ENCODE data around the gene RAN.

DNA sequence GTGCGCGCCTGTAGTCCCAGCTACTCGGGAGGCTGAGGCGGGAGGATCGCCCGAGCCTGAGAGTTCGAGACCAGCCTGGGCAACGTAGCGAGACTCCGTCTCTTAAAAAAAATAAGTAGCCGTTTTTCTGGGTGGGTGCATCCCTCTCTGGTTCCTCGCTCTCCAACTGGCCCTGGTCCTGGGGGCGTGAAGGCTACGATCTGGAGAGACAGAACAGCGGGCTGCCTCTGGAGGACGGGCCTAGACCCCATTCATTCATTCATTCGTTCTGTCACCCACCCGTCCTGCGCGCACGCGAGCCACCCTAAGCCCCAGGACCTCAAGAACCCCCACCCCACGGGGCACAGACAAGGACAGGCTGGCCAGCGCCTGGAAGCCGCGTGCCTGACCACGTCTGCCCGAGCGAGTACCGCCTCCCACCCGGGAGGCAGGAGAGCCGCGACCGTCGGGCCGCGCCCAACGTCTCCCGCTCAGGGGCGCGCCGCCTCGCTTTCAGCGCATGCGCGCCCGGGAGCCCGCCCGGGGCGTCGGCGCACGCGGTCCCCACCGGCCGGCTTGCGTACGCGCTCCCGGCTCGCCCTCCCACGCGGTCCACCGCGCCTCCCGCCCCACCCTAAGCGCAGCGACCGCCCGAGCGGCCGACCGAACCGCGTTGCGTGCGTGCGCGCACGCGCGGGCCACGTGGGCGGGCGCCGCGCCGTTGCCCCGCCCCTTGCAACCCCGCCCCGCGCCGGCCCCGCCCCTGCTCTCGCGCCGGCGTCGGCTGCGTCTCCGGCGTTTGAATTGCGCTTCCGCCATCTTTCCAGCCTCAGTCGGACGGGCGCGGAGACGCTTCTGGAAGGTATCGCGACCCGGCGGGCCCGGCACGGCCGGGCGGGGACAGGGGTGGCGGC, at the start of gene RAN:
- TF ChIP-seq, protein P1, sequence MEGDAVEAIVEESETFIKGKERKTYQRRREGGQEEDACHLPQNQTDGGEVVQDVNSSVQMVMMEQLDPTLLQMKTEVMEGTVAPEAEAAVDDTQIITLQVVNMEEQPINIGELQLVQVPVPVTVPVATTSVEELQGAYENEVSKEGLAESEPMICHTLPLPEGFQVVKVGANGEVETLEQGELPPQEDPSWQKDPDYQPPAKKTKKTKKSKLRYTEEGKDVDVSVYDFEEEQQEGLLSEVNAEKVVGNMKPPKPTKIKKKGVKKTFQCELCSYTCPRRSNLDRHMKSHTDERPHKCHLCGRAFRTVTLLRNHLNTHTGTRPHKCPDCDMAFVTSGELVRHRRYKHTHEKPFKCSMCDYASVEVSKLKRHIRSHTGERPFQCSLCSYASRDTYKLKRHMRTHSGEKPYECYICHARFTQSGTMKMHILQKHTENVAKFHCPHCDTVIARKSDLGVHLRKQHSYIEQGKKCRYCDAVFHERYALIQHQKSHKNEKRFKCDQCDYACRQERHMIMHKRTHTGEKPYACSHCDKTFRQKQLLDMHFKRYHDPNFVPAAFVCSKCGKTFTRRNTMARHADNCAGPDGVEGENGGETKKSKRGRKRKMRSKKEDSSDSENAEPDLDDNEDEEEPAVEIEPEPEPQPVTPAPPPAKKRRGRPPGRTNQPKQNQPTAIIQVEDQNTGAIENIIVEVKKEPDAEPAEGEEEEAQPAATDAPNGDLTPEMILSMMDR (IDR thresholded peaks at IDR 0.05; ENCODE audit: insufficient read depth, low read length) = no peak
- TF ChIP-seq POLR2AphosphoS5 (IDR thresholded peaks at IDR 0.05; ENCODE audit: low read depth) (peak; percentile 85), GABPA (IDR thresholded peaks at IDR 0.05; ENCODE audit: low read depth) (no peak)
- TF ChIP-seq, protein P2, sequence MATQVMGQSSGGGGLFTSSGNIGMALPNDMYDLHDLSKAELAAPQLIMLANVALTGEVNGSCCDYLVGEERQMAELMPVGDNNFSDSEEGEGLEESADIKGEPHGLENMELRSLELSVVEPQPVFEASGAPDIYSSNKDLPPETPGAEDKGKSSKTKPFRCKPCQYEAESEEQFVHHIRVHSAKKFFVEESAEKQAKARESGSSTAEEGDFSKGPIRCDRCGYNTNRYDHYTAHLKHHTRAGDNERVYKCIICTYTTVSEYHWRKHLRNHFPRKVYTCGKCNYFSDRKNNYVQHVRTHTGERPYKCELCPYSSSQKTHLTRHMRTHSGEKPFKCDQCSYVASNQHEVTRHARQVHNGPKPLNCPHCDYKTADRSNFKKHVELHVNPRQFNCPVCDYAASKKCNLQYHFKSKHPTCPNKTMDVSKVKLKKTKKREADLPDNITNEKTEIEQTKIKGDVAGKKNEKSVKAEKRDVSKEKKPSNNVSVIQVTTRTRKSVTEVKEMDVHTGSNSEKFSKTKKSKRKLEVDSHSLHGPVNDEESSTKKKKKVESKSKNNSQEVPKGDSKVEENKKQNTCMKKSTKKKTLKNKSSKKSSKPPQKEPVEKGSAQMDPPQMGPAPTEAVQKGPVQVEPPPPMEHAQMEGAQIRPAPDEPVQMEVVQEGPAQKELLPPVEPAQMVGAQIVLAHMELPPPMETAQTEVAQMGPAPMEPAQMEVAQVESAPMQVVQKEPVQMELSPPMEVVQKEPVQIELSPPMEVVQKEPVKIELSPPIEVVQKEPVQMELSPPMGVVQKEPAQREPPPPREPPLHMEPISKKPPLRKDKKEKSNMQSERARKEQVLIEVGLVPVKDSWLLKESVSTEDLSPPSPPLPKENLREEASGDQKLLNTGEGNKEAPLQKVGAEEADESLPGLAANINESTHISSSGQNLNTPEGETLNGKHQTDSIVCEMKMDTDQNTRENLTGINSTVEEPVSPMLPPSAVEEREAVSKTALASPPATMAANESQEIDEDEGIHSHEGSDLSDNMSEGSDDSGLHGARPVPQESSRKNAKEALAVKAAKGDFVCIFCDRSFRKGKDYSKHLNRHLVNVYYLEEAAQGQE (IDR thresholded peaks at IDR 0.05; ENCODE audit: insufficient replicate concordance, low read depth) = no peak

Measured in HL-60 (cell line).